K562 (cell line): Measurements from ENCODE around the gene MYO1D.

Experiments used
- NCOA1 ChIP-seq: fragments of 450-650 bp; IDR thresholded peaks from 2 replicates; pipeline ENCODE4 v1.6.1; 2016; ENCODE audit warnings: low read depth
- NFIC ChIP-seq: fragments of 450-650 bp; IDR thresholded peaks from 2 replicates; pipeline ENCODE4 v1.6.1; 2017; ENCODE audit warnings: mild to moderate bottlenecking, inconsistent platforms
- POLR2A ChIP-seq: fragments of 450-650 bp; conservative IDR thresholded peaks from 2 replicates; pipeline ENCODE4 v1.6.1; 2016
- POLR3A ChIP-seq: IDR thresholded peaks from 2 replicates; pipeline ENCODE4 v1.6.1; 2011; ENCODE audit warnings: borderline replicate concordance, mild to moderate bottlenecking, moderate library complexity; ENCODE audit not compliant: insufficient read length, insufficient read depth; ENCODE audit errors: extremely low read depth
- RFX5 ChIP-seq: IDR thresholded peaks from 2 replicates; pipeline ENCODE4 v1.6.1; 2011; ENCODE audit warnings: low read depth, mild to moderate bottlenecking, improper control_type of control experiment, low read length
- ZNF23 ChIP-seq: fragments of 250-450 bp; sonication (Bioruptor Pico); IDR thresholded peaks from 2 replicates; pipeline ENCODE4 v1.4.0; 2020; ENCODE audit warnings: mild to moderate bottlenecking
- TF ChIP-seq, protein P1 (sequence below), 3 experiments: IDR thresholded peaks in 2 of 3; conservative IDR thresholded peaks in 1 of 3; 2 replicates each; pipeline ENCODE4 v1.5.1; 2011 to 2012; ENCODE audit warnings: low read length in 3 of 3, mild to moderate bottlenecking in 3 of 3, control low read depth in 2 of 3, improper control_type of control experiment in 1 of 3, inconsistent platforms in 1 of 3, low read depth in 1 of 3, mixed read lengths in 1 of 3, moderate library complexity in 1 of 3; ENCODE audit not compliant: insufficient read depth in 2 of 3

- TF ChIP-seq POLR2A (no peak), NFIC (no peak), NCOA1 (no peak), POLR3A (no peak), RFX5 (no peak), ZNF23 (no peak)
- TF ChIP-seq, protein P1, sequence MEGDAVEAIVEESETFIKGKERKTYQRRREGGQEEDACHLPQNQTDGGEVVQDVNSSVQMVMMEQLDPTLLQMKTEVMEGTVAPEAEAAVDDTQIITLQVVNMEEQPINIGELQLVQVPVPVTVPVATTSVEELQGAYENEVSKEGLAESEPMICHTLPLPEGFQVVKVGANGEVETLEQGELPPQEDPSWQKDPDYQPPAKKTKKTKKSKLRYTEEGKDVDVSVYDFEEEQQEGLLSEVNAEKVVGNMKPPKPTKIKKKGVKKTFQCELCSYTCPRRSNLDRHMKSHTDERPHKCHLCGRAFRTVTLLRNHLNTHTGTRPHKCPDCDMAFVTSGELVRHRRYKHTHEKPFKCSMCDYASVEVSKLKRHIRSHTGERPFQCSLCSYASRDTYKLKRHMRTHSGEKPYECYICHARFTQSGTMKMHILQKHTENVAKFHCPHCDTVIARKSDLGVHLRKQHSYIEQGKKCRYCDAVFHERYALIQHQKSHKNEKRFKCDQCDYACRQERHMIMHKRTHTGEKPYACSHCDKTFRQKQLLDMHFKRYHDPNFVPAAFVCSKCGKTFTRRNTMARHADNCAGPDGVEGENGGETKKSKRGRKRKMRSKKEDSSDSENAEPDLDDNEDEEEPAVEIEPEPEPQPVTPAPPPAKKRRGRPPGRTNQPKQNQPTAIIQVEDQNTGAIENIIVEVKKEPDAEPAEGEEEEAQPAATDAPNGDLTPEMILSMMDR (IDR thresholded peaks at IDR 0.05 in 2 of 3, conservative IDR thresholded peaks at IDR 0.05 in 1 of 3; ENCODE audit: insufficient read depth in 2 of 3, low read depth in 1 of 3, low read length in 3 of 3) = no peak
Measured at GRCh38 chr17:32899236-32900013, 22.5 kb upstream of the MYO1D start.
